IMR-90 (cell line): ENCODE results near the gene ANKRD11.

ENCODE experiments used
- BHLHE40 ChIP-seq: fragments of 150-350 bp; IDR thresholded peaks from 2 replicates; pipeline ENCODE4 v1.6.1; 2016; ENCODE audit warnings: mild to moderate bottlenecking, low read depth, low read length
- CEBPB ChIP-seq: IDR thresholded peaks from 2 replicates; pipeline ENCODE4 v1.6.1; 2012; ENCODE audit warnings: low read depth, low read length, improper control_type of control experiment
- NFE2L2 ChIP-seq: fragments of 150-350 bp; IDR thresholded peaks from 2 replicates; pipeline ENCODE4 v1.6.1; 2016; ENCODE audit warnings: low read depth, mild to moderate bottlenecking, low read length
- POLR2A ChIP-seq: IDR thresholded peaks from 2 replicates; pipeline ENCODE4 v1.6.1; 2012; ENCODE audit warnings: mild to moderate bottlenecking, low read depth, low read length
- RCOR1 ChIP-seq: IDR thresholded peaks from 2 replicates; pipeline ENCODE4 v1.6.1; 2012; ENCODE audit warnings: mild to moderate bottlenecking, low read length, improper control_type of control experiment; ENCODE audit not compliant: insufficient replicate concordance
- SMC3 ChIP-seq: fragments of 150-350 bp; IDR thresholded peaks from 2 replicates; pipeline ENCODE4 v1.6.1; 2016; ENCODE audit warnings: low read depth, mild to moderate bottlenecking, antibody characterized with exemption, low read length, moderate library complexity
- TF ChIP-seq, protein P1 (sequence below): conservative IDR thresholded peaks from 2 replicates; pipeline ENCODE4 v1.5.1; 2012; ENCODE audit warnings: mild to moderate bottlenecking, low read depth, low read length, improper control_type of control experiment

DNA sequence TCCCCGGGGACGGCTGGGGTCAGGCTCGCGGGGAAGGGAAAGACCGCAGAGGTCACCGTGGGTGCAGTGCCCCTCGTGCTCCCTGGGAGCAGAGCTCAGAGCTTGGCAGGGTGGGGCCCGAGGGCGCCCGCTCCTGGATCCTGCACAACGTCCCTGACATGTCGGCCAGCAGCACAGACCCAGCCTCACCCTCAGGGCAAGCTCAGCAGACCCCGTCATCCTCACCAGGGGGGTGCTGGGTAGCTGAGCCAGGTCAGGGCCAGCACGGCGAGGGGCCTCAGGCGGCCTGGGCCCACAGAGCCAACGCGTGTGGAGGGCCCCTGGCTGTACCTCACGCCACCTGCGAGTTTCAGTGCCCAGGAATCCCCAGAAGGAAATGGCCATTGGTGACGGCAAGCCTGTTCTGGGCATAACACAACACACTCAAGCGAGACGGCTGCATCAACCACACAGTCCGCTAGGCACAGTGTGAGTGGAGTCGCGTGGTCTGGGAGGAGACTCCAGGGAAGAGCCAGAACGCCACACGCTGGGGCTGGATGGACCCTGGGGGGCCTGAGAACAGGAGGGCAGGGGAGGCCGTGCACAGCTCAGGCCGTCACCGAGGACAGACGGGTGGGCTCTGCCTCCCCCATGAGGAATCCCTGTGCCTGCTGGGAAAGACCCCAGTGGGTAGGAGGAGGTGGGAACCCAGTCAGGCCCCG lies 212.6 kb downstream of the ANKRD11 start:
- TF ChIP-seq RCOR1: no peak
- TF ChIP-seq, protein P1, sequence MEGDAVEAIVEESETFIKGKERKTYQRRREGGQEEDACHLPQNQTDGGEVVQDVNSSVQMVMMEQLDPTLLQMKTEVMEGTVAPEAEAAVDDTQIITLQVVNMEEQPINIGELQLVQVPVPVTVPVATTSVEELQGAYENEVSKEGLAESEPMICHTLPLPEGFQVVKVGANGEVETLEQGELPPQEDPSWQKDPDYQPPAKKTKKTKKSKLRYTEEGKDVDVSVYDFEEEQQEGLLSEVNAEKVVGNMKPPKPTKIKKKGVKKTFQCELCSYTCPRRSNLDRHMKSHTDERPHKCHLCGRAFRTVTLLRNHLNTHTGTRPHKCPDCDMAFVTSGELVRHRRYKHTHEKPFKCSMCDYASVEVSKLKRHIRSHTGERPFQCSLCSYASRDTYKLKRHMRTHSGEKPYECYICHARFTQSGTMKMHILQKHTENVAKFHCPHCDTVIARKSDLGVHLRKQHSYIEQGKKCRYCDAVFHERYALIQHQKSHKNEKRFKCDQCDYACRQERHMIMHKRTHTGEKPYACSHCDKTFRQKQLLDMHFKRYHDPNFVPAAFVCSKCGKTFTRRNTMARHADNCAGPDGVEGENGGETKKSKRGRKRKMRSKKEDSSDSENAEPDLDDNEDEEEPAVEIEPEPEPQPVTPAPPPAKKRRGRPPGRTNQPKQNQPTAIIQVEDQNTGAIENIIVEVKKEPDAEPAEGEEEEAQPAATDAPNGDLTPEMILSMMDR: no peak
- no peak for TF ChIP-seq POLR2A
- no peak for TF ChIP-seq BHLHE40
- TF ChIP-seq CEBPB: no peak
- no peak for TF ChIP-seq SMC3
- no peak for TF ChIP-seq NFE2L2
